Measurements from ENCODE around the gene COQ8A.
"Not testable (repeated sequence)": the region's sequence is repeated elsewhere in the genome, so short reads cannot be mapped to it uniquely, and the experiment has no call there.

COQ8A gene

GRCh38 chr1:226929260-226930111 is 10.6 kb upstream of the COQ8A start:
- DNase-seq (ENCODE audit: low spot score): not testable (repeated sequence)

GRCh38 chr1:226934483-226935237 is 5.4 kb upstream of the COQ8A start:
- no peak for DNase-seq (ENCODE audit: low spot score)

- no peak for DNase-seq (ENCODE audit: low spot score)
Observed at GRCh38 chr1:226937940-226938725, 2.0 kb upstream of the COQ8A start.

GRCh38 chr1:226938903-226939437 is 1.1 kb upstream of the COQ8A start:
- no peak for DNase-seq (ENCODE audit: low spot score)

GRCh38 chr1:226939438-226940028 is 561 bp upstream of the COQ8A start:
- peak; percentile 85 for DNase-seq (ENCODE audit: low spot score)

GRCh38 chr1:226940806-226941067 is 643 bp downstream of the COQ8A start:
- no peak for DNase-seq (ENCODE audit: low spot score)

GRCh38 chr1:226942392-226942791 is 2.3 kb downstream of the COQ8A start:
- DNase-seq (ENCODE audit: low spot score): peak; percentile 18

- DNase-seq (ENCODE audit: low spot score): no peak
Observed at GRCh38 chr1:226943156-226943555, 3.1 kb downstream of the COQ8A start.

GRCh38 chr1:226943927-226944326 is 3.8 kb downstream of the COQ8A start:
- DNase-seq (ENCODE audit: low spot score): no peak

GRCh38 chr1:226945106-226945857 is 5.2 kb downstream of the COQ8A start:
- DNase-seq (ENCODE audit: low spot score): no peak

GRCh38 chr1:226945858-226946245 is 5.8 kb downstream of the COQ8A start:
- DNase-seq (ENCODE audit: low spot score): no peak

GRCh38 chr1:226946285-226946684 is 6.2 kb downstream of the COQ8A start:
- DNase-seq (ENCODE audit: low spot score): no peak

- no peak for DNase-seq (ENCODE audit: low spot score)
Observed at GRCh38 chr1:226946841-226947240, 6.7 kb downstream of the COQ8A start.

GRCh38 chr1:226948051-226948450 is 8.0 kb downstream of the COQ8A start:
- DNase-seq (ENCODE audit: low spot score): no peak

GRCh38 chr1:226948480-226948879 is 8.4 kb downstream of the COQ8A start:
- no peak for DNase-seq (ENCODE audit: low spot score)

GRCh38 chr1:226948996-226949395 is 8.9 kb downstream of the COQ8A start:
- DNase-seq (ENCODE audit: low spot score): no peak

GRCh38 chr1:226949401-226949800 is 9.3 kb downstream of the COQ8A start:
- no peak for DNase-seq (ENCODE audit: low spot score)

- DNase-seq (ENCODE audit: low spot score): no peak
Observed at GRCh38 chr1:226950316-226950715, 10.2 kb downstream of the COQ8A start.

GRCh38 chr1:226950871-226951270 is 10.8 kb downstream of the COQ8A start:
- no peak for DNase-seq (ENCODE audit: low spot score)

- peak; percentile 16 for DNase-seq (ENCODE audit: low spot score)
Observed at GRCh38 chr1:226951286-226952117, 11.4 kb downstream of the COQ8A start.

- no peak for DNase-seq (ENCODE audit: low spot score)
Observed at GRCh38 chr1:226952118-226952441, 12.0 kb downstream of the COQ8A start.
